ENCODE data around the gene BCAS3. TPM values are rescaled to one million over a fixed set of nuclear protein-coding genes. Genes with fewer than 3 reads are reported as not detected.

The BCAS3 gene
- total RNA-seq, 1 donor from 2014 or later: 30.5 TPM

DNA sequence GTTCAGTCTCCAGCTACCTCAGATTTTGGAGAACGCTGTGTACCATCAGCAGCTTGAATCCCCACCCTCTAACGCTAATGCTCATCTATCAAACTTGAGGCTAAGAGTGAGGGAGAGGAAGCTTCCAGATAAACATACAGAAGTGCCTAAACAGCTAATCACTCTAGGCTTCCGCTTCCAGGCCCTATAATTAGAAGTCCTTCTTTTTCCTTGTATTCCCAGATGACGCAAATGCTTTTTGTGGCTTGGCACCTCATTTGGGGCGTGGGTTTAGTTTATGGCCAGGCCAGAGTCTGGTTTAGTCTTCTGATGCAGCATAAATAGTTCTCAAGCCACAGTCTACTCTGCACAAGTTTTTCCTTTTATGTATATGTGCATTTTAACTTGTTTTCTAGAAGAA lies 263.4 kb downstream of the BCAS3 start:
- Mint-ChIP-seq H3K4me1 (no peaks in the 10 kb centered on the region), H3K27me3 (ENCODE audit: low read depth) (no peaks in the 10 kb centered on the region), H3K9me3 (no peaks in the 10 kb centered on the region), H3K4me3 (no peak overlapping the region), H3K36me3 (ENCODE audit: low read depth) (no peaks in the 10 kb centered on the region), H3K27ac (ENCODE audit: unreplicated experiment) (no peak overlapping the region)
- TF ChIP-seq, protein P1, sequence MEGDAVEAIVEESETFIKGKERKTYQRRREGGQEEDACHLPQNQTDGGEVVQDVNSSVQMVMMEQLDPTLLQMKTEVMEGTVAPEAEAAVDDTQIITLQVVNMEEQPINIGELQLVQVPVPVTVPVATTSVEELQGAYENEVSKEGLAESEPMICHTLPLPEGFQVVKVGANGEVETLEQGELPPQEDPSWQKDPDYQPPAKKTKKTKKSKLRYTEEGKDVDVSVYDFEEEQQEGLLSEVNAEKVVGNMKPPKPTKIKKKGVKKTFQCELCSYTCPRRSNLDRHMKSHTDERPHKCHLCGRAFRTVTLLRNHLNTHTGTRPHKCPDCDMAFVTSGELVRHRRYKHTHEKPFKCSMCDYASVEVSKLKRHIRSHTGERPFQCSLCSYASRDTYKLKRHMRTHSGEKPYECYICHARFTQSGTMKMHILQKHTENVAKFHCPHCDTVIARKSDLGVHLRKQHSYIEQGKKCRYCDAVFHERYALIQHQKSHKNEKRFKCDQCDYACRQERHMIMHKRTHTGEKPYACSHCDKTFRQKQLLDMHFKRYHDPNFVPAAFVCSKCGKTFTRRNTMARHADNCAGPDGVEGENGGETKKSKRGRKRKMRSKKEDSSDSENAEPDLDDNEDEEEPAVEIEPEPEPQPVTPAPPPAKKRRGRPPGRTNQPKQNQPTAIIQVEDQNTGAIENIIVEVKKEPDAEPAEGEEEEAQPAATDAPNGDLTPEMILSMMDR (conservative IDR thresholded peaks at IDR 0.05): no peak
- no peak for DNase-seq (ENCODE audit: low read depth, low spot score)

DNA sequence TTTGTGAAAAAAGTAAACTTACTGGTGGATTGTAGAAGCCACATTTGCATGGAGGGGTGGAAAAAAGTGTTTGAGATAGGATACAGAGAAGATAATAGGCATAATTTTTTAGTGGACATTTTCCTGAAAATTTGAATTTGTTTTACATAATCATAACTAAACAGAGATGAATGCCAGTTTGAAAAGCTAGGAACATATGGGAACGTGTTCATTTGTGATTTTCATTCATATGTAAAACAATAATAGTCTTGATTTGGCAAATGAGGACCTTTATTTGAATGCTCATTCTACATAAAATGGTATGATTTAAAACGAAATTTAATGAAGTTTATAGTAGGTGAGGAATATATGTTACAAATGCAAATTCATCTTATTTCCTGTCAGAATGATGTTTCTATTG lies 263.9 kb downstream of the BCAS3 start:
- Mint-ChIP-seq H3K4me3 (no peak overlapping the region), H3K36me3 (ENCODE audit: low read depth) (peaks cover 2% of the 10 kb centered on the region), H3K9me3 (no peaks in the 10 kb centered on the region), H3K27ac (ENCODE audit: unreplicated experiment) (no peak overlapping the region), H3K4me1 (no peaks in the 10 kb centered on the region), H3K27me3 (ENCODE audit: low read depth) (no peaks in the 10 kb centered on the region)
- no peak for DNase-seq (ENCODE audit: low read depth, low spot score)
- TF ChIP-seq, protein P1 (conservative IDR thresholded peaks at IDR 0.05): no peak

DNA sequence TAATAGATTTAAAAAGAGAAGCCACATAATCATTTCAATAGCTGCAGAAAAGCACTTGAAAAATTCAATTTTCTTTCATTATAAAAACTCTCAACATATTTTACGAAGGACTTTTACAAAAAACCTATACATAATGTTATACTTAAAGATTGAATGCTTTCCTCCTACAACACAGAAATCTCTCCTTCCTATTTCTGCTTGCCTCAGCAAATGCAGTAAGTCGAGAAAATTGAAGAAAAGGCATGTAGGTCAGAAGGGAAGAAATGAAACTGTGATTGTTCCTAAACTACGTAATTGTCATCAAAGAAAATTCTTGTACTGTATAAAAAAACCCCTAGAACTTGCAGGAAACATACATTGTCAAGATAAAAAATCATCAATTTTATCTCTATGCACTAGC lies 267.1 kb downstream of the BCAS3 start:
- Mint-ChIP-seq H3K36me3 (ENCODE audit: low read depth) (peaks cover 4% of the 10 kb centered on the region), H3K27me3 (ENCODE audit: low read depth) (no peaks in the 10 kb centered on the region)

DNA sequence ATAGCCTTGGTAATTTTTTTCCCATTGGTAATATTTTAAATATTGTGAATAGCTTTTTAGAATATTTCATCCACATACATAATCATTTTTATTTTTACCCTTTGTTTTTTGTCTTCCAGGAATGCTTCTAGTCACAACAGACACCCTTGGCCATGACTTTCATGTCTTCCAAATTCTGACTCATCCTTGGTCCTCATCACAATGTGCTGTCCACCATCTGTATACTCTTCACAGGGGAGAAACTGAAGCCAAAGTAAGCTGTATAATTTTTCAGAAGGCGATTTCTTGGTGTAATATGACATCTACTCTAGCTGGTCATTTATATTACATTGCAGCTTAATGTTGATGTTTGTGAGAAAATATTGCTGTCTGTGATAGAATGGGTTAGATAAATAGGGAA lies 269.4 kb downstream of the BCAS3 start:
- Mint-ChIP-seq H3K4me1 (no peaks in the 10 kb centered on the region), H3K9me3 (no peaks in the 10 kb centered on the region), H3K27me3 (ENCODE audit: low read depth) (no peaks in the 10 kb centered on the region), H3K36me3 (ENCODE audit: low read depth) (peaks cover 4% of the 10 kb centered on the region), H3K4me3 (no peak overlapping the region), H3K27ac (ENCODE audit: unreplicated experiment) (no peak overlapping the region)
- TF ChIP-seq, protein P1 (conservative IDR thresholded peaks at IDR 0.05): no peak
- DNase-seq (ENCODE audit: low read depth, low spot score): no peak

More for the DNA sequence above, 267.1 kb downstream of the BCAS3 start:
- Mint-ChIP-seq H3K27ac (ENCODE audit: unreplicated experiment) (no peak overlapping the region), H3K9me3 (no peaks in the 10 kb centered on the region), H3K4me1 (no peaks in the 10 kb centered on the region), H3K4me3 (no peak overlapping the region)
- TF ChIP-seq, protein P1 (conservative IDR thresholded peaks at IDR 0.05): no peak
- no peak for DNase-seq (ENCODE audit: low read depth, low spot score)

DNA sequence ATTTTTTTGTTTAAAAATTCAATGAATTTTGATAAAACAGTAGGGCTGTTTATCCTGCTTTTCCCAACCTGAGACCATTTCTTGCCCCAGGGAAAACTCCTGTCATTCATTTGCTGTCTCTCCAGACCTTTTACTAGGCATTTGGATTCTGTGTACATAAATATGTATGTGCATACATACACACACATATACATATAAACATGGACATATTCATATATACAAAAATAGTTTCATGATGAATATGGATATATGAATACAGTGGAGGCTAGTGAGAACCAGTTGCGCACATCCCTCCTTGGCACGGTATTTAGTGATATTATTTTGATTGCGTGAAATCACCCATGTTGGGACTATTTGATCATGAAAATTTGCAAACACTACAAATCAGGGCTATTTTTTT lies 269.9 kb downstream of the BCAS3 start:
- H3K4me1 Mint-ChIP-seq: no peaks in the 10 kb centered on the region
- H3K27me3 Mint-ChIP-seq (ENCODE audit: low read depth): no peaks in the 10 kb centered on the region
- H3K27ac Mint-ChIP-seq (ENCODE audit: unreplicated experiment): no peak overlapping the region
- H3K4me3 Mint-ChIP-seq: no peak overlapping the region
- H3K9me3 Mint-ChIP-seq: peaks cover under 1% of the 10 kb centered on the region
- no peak for DNase-seq (ENCODE audit: low read depth, low spot score)
- TF ChIP-seq, protein P1 (conservative IDR thresholded peaks at IDR 0.05): no peak
- H3K36me3 Mint-ChIP-seq (ENCODE audit: low read depth): peaks cover 4% of the 10 kb centered on the region

DNA sequence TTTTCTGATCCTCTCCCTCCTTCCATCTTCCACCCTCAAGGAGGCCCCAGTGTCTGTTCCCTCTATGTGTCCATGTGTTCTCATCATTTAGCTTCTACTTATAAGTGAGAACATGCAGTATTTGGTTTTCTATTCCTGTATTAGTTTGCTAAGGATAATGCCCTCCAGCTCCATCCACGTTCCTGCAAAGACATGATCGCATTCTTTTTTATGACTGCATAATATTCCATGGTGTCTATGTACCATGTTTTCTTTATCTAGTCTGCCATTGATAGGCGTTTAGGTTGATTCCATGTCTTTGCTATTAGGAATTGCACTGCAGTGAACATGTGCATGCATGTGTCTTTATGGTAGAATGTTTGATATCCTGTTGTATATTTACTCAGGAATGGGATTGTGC lies 275.1 kb downstream of the BCAS3 start:
- TF ChIP-seq, protein P1 (conservative IDR thresholded peaks at IDR 0.05): no peak
- Mint-ChIP-seq H3K27me3 (ENCODE audit: low read depth) (no peaks in the 10 kb centered on the region), H3K36me3 (ENCODE audit: low read depth) (peaks cover 16% of the 10 kb centered on the region), H3K27ac (ENCODE audit: unreplicated experiment) (no peak overlapping the region), H3K4me3 (no peak overlapping the region), H3K9me3 (peaks cover 7% of the 10 kb centered on the region), H3K4me1 (no peaks in the 10 kb centered on the region)
- DNase-seq (ENCODE audit: low read depth, low spot score): no peak
